ENCODE data around the gene TELO2.

GRCh38 chr16:1543085-1543896 lies 50.1 kb downstream of the TELO2 start:
- TF ChIP-seq CTCF (IDR thresholded peaks at IDR 0.05; ENCODE audit: low read length), result no peak
- TF ChIP-seq EZH2 (IDR thresholded peaks at IDR 0.05; ENCODE audit: borderline replicate concordance, low read length), result no peak
